H9 (cell line): ENCODE measurements around the gene USP34. TPM values are rescaled to one million over a fixed set of nuclear protein-coding genes. Genes with fewer than 3 reads are reported as not detected.

ENCODE experiments used
- DNase-seq: peaks from one replicate; pipeline ENCODE4 v3.0.0-alpha.2; 2017
- H2AFZ ChIP-seq: one replicate; pipeline ENCODE4 v1.6.1; 2013; ENCODE audit warnings: mild to moderate bottlenecking, low read length, control low read depth, moderate library complexity
- H2AK5ac ChIP-seq: 2 replicates; pipeline ENCODE4 v1.6.1; 2013; ENCODE audit warnings: low read length, control low read depth, mixed read lengths; ENCODE audit not compliant: insufficient read length
- H2BK120ac ChIP-seq: one replicate; pipeline ENCODE4 v1.6.1; 2013; ENCODE audit warnings: low read depth, mild to moderate bottlenecking, low read length, control low read depth, inconsistent platforms; ENCODE audit not compliant: poor library complexity, severe bottlenecking
- H2BK12ac ChIP-seq: 2 replicates; pipeline ENCODE4 v1.6.1; 2013; ENCODE audit warnings: low read length, control low read depth, mixed read lengths, low read depth; ENCODE audit not compliant: insufficient read length
- H2BK15ac ChIP-seq: 2 replicates; pipeline ENCODE4 v1.6.1; 2013; ENCODE audit warnings: low read depth, low read length, control low read depth
- H2BK20ac ChIP-seq: one replicate; pipeline ENCODE4 v1.6.1; 2013; ENCODE audit warnings: low read depth, mild to moderate bottlenecking, low read length, control low read depth, inconsistent platforms; ENCODE audit not compliant: poor library complexity, severe bottlenecking
- H2BK5ac ChIP-seq: 2 replicates; pipeline ENCODE4 v1.6.1; 2013; ENCODE audit warnings: low read length, control low read depth, mixed read lengths; ENCODE audit not compliant: insufficient read length
- H3K14ac ChIP-seq: 2 replicates; pipeline ENCODE4 v1.6.1; 2013; ENCODE audit warnings: low read length, control low read depth; ENCODE audit not compliant: insufficient read depth
- H3K18ac ChIP-seq: 2 replicates; pipeline ENCODE4 v1.6.1; 2013; ENCODE audit warnings: low read depth, mild to moderate bottlenecking, mixed read lengths, low read length, control low read depth; ENCODE audit not compliant: insufficient read length
- H3K23ac ChIP-seq: 2 replicates; pipeline ENCODE4 v1.6.1; 2013; ENCODE audit warnings: low read length, control low read depth, mixed read lengths, low read depth; ENCODE audit not compliant: insufficient read length
- H3K23me2 ChIP-seq: 2 replicates; pipeline ENCODE4 v1.6.1; 2013; ENCODE audit warnings: low read depth, mild to moderate bottlenecking, mixed read lengths, low read length, control low read depth; ENCODE audit not compliant: insufficient read length, poor library complexity, severe bottlenecking
- H3K27ac ChIP-seq: 2 replicates; pipeline ENCODE4 v1.5.1; 2013; ENCODE audit warnings: low read length, control low read depth, mixed read lengths, low read depth; ENCODE audit not compliant: insufficient read length
- H3K27me3 ChIP-seq: 2 replicates; pipeline ENCODE4 v1.6.1; 2013; ENCODE audit warnings: low read length, control low read depth, inconsistent platforms; ENCODE audit not compliant: insufficient read depth
- H3K4ac ChIP-seq: 2 replicates; pipeline ENCODE4 v1.6.1; 2013; ENCODE audit warnings: low read depth, mild to moderate bottlenecking, control low read depth, inconsistent platforms, low read length, moderate library complexity
- H3K4me1 ChIP-seq: 2 replicates; pipeline ENCODE4 v1.6.1; 2013; ENCODE audit warnings: low read length, control low read depth, inconsistent platforms; ENCODE audit not compliant: insufficient read depth
- H3K4me2 ChIP-seq: 2 replicates; pipeline ENCODE4 v1.6.1; 2013; ENCODE audit warnings: low read length, control low read depth, mixed read lengths; ENCODE audit not compliant: insufficient read length, insufficient read depth
- H3K56ac ChIP-seq: 2 replicates; pipeline ENCODE4 v1.6.1; 2013; ENCODE audit warnings: low read depth, mild to moderate bottlenecking, mixed read lengths, low read length, control low read depth; ENCODE audit not compliant: insufficient read length
- H3K79me1 ChIP-seq: 2 replicates; pipeline ENCODE4 v1.6.1; 2013; ENCODE audit warnings: low read depth, mild to moderate bottlenecking, moderate library complexity, low read length, control low read depth, inconsistent platforms; ENCODE audit not compliant: insufficient read depth, poor library complexity, severe bottlenecking
- H3K79me2 ChIP-seq: 2 replicates; pipeline ENCODE4 v1.6.1; 2013; ENCODE audit warnings: low read length, control low read depth, inconsistent platforms; ENCODE audit not compliant: insufficient read depth
- H3K9ac ChIP-seq: 2 replicates; pipeline ENCODE4 v1.6.1; 2013; ENCODE audit warnings: low read length, control low read depth, mixed read lengths; ENCODE audit not compliant: insufficient read length; ENCODE audit errors: extremely low read depth
- H3K9me3 ChIP-seq: one replicate; pipeline ENCODE4 v1.6.1; 2013; ENCODE audit warnings: low read depth, low read length, inconsistent platforms; ENCODE audit not compliant: control insufficient read depth
- H3T11ph ChIP-seq: one replicate; pipeline ENCODE4 v1.6.1; 2013; ENCODE audit warnings: mild to moderate bottlenecking, low read length, control low read depth, inconsistent platforms
- H4K20me1 ChIP-seq: one replicate; pipeline ENCODE4 v1.6.1; 2013; ENCODE audit not compliant: control insufficient read depth, insufficient read length, insufficient read depth
- H4K5ac ChIP-seq: 2 replicates; pipeline ENCODE4 v1.6.1; 2013; ENCODE audit warnings: low read depth, mild to moderate bottlenecking, mixed read lengths, low read length, control low read depth; ENCODE audit not compliant: insufficient read length
- H4K8ac ChIP-seq: replicated peaks from 2 replicates; pipeline ENCODE4 v1.6.1; 2013; ENCODE audit warnings: low read length, control low read depth, mixed read lengths, low read depth; ENCODE audit not compliant: insufficient read length
- H4K91ac ChIP-seq: 2 replicates; pipeline ENCODE4 v1.6.1; 2013; ENCODE audit warnings: low read depth, mild to moderate bottlenecking, moderate library complexity, mixed read lengths, low read length, control low read depth; ENCODE audit not compliant: insufficient read length
- H3K27ac Mint-ChIP-seq, 3 experiments: 2 replicates in 2 of 3; 3 replicates in 1 of 3; pipeline ENCODE4 v1.8.0; 2020 to 2021; ENCODE audit warnings: mixed read lengths in 3 of 3, mild to moderate bottlenecking in 1 of 3, moderate library complexity in 1 of 3
- H3K27me3 Mint-ChIP-seq: 2 replicates; pipeline ENCODE4 v1.8.0; 2021; ENCODE audit warnings: low read depth, mild to moderate bottlenecking, moderate library complexity, mixed read lengths
- H3K36me3 Mint-ChIP-seq, 3 experiments: 2 replicates in 2 of 3; 3 replicates in 1 of 3; pipeline ENCODE4 v1.8.0; 2020 to 2021; ENCODE audit warnings: low read depth in 3 of 3, mixed read lengths in 3 of 3; ENCODE audit not compliant: insufficient read depth in 1 of 3
- H3K4me1 Mint-ChIP-seq, 2 experiments: 2 replicates each; pipeline ENCODE4 v1.8.0; 2020; ENCODE audit warnings: mixed read lengths in 2 of 2
- H3K4me3 Mint-ChIP-seq, 2 experiments: 2 replicates in 1 of 2; 3 replicates in 1 of 2; pipeline ENCODE4 v1.8.0; 2020 to 2021; ENCODE audit warnings: mild to moderate bottlenecking in 2 of 2, mixed read lengths in 2 of 2, moderate library complexity in 1 of 2
- H3K9me3 Mint-ChIP-seq, 2 experiments: 2 replicates in 1 of 2; 3 replicates in 1 of 2; pipeline ENCODE4 v1.8.0; 2020; ENCODE audit warnings: mild to moderate bottlenecking in 2 of 2, mixed read lengths in 2 of 2, moderate library complexity in 1 of 2
- CTCF ChIP-seq: fragments of 200-600 bp; sonication (generic); conservative IDR thresholded peaks from 3 replicates; pipeline ENCODE4 v1.8.0; 2021; ENCODE audit warnings: antibody characterized with exemption, mild to moderate bottlenecking
- WGBS: extraction: QIAGEN DNeasy Blood & Tissue Kit; methylation state at CpG from one replicate; pipeline ENCODE4 v1.1.7; 2013; ENCODE audit warnings: missing lambda C conversion rate, low lambda C conversion rate, mixed read lengths; ENCODE audit not compliant: insufficient read length; ENCODE audit errors: extremely low coverage; 5-methylcytosine and 5-hydroxymethylcytosine counted together
- total RNA-seq: library from RNA; stranded (reverse); gene quantifications from 2 replicates; pipeline ENCODE4 v1.2.1, GENCODE V29; 2021

USP34 gene
- total RNA-seq, 1 experiment from 2014 or later: 93.9 TPM

GRCh38 chr2:61456746-61457420, 14.0 kb downstream of the USP34 start:
- Histone ChIP-seq H3K79me1 (peaks cover 6% of the 10 kb centered on the region), H3K4me1 (no peaks in the 10 kb centered on the region; the same call in 1 of the 2 replicates), H2BK120ac (no peak overlapping the region), H3K9ac (no peak overlapping the region), H4K20me1 (no peaks in the 10 kb centered on the region), H3K27me3 (no peaks in the 10 kb centered on the region), H2AK5ac (no peak overlapping the region), H3T11ph (no peak overlapping the region), H3K9me3 (no peaks in the 10 kb centered on the region), H3K18ac (no peak overlapping the region), H2BK20ac (no peak overlapping the region), H3K79me2 (peaks cover 64% of the 10 kb centered on the region; the same call in 1 of the 2 replicates), H4K5ac (no peak overlapping the region), H4K91ac (no peak overlapping the region), H2BK5ac (no peak overlapping the region), H2BK15ac (no peak overlapping the region), H3K4me2 (no peak overlapping the region), H3K4ac (no peak overlapping the region), H2AFZ (no peak overlapping the region), H3K56ac (no peak overlapping the region), H3K14ac (no peak overlapping the region), H3K23me2 (no peaks in the 10 kb centered on the region), H3K23ac (no peak overlapping the region), H2BK12ac (no peak overlapping the region), H3K27ac (no peak overlapping the region), H4K8ac (no peak overlapping the region)
- H3K36me3 Mint-ChIP-seq: peaks cover 5 to 8% (median 7%) of the 10 kb centered on the region in 3 experiments; a peak in 5 of 7 replicates
- TF ChIP-seq CTCF: no peak
- H3K9me3 Mint-ChIP-seq: no peaks in the 10 kb centered on the region; a peak in 1 of 5 replicates
- no CpG with 5 or more reads among the region's 6 CpGs for WGBS
- H3K27ac Mint-ChIP-seq: peak overlapping the region in 1 of 3 experiments; percentile 61; a peak in 2 of 7 replicates
- H3K27me3 Mint-ChIP-seq: no peaks in the 10 kb centered on the region
- peaks cover 4 to 9% of the 10 kb centered on the region in 2 experiments; a peak in 2 of 4 replicates for H3K4me1 Mint-ChIP-seq
- no peak overlapping the region for H3K4me3 Mint-ChIP-seq
- DNase-seq: no peak
